ENCODE results near the gene GALNT13.

Gene GALNT13

GRCh38 chr2:154203902-154204301 is 332.2 kb downstream of the GALNT13 start:
- no peaks in the 10 kb centered on the region for H3K27me3 ChIP-seq (ENCODE audit: low read depth, low read length)
- no peak overlapping the region for H2AFZ ChIP-seq (ENCODE audit: low read depth, low read length)
- no peaks in the 10 kb centered on the region for H3K9me3 ChIP-seq (ENCODE audit: insufficient read depth, low read length)
- no peak overlapping the region for H3K4me3 ChIP-seq (ENCODE audit: low read length)
- no peaks in the 10 kb centered on the region for H4K20me1 ChIP-seq (ENCODE audit: insufficient read depth, low read length)
- TF ChIP-seq EZH2phosphoT487 (IDR thresholded peaks at IDR 0.05; ENCODE audit: low read depth) (no peak), CTCF (IDR thresholded peaks at IDR 0.05; ENCODE audit: low read depth, low read length) (no peak)
- no peak overlapping the region for H3K27ac ChIP-seq (ENCODE audit: low read length)
- H3K4me1 ChIP-seq (ENCODE audit: low read length) = no peaks in the 10 kb centered on the region
- no peak overlapping the region for H3K4me2 ChIP-seq (ENCODE audit: low read length)
- H3K79me2 ChIP-seq (ENCODE audit: low read length) = no peaks in the 10 kb centered on the region
- no peaks in the 10 kb centered on the region for H3K36me3 ChIP-seq (replicated peaks; ENCODE audit: low read depth, low read length)
- H3K9ac ChIP-seq (ENCODE audit: low read length) = no peak overlapping the region

GRCh38 chr2:154207288-154208047 is 335.7 kb downstream of the GALNT13 start:
- no peaks in the 10 kb centered on the region for H3K36me3 ChIP-seq (replicated peaks; ENCODE audit: low read depth, low read length)
- H3K27ac ChIP-seq (ENCODE audit: low read length) = no peak overlapping the region
- H3K4me2 ChIP-seq (ENCODE audit: low read length) = no peak overlapping the region
- TF ChIP-seq CTCF (IDR thresholded peaks at IDR 0.05; ENCODE audit: low read depth, low read length) (no peak), EZH2phosphoT487 (IDR thresholded peaks at IDR 0.05; ENCODE audit: low read depth) (no peak)
- H3K4me1 ChIP-seq (ENCODE audit: low read length) = no peaks in the 10 kb centered on the region
- H3K4me3 ChIP-seq (ENCODE audit: low read length) = no peak overlapping the region
- no peak overlapping the region for H2AFZ ChIP-seq (ENCODE audit: low read depth, low read length)
- no peaks in the 10 kb centered on the region for H3K9me3 ChIP-seq (ENCODE audit: insufficient read depth, low read length)
- H3K79me2 ChIP-seq (ENCODE audit: low read length) = no peaks in the 10 kb centered on the region
- H3K9ac ChIP-seq (ENCODE audit: low read length) = no peak overlapping the region
- no peaks in the 10 kb centered on the region for H4K20me1 ChIP-seq (ENCODE audit: insufficient read depth, low read length)
- no peaks in the 10 kb centered on the region for H3K27me3 ChIP-seq (ENCODE audit: low read depth, low read length)

- no peaks in the 10 kb centered on the region for H4K20me1 ChIP-seq (ENCODE audit: insufficient read depth, low read length)
- no peaks in the 10 kb centered on the region for H3K79me2 ChIP-seq (ENCODE audit: low read length)
- no peaks in the 10 kb centered on the region for H3K9me3 ChIP-seq (ENCODE audit: insufficient read depth, low read length)
- H3K36me3 ChIP-seq (replicated peaks; ENCODE audit: low read depth, low read length) = no peaks in the 10 kb centered on the region
- TF ChIP-seq EZH2phosphoT487 (IDR thresholded peaks at IDR 0.05; ENCODE audit: low read depth) = no peak
- no peak for TF ChIP-seq CTCF (IDR thresholded peaks at IDR 0.05; ENCODE audit: low read depth, low read length)
- H3K4me2 ChIP-seq (ENCODE audit: low read length) = no peak overlapping the region
- H3K27me3 ChIP-seq (ENCODE audit: low read depth, low read length) = no peaks in the 10 kb centered on the region
- H3K4me3 ChIP-seq (ENCODE audit: low read length) = no peak overlapping the region
- H2AFZ ChIP-seq (ENCODE audit: low read depth, low read length) = no peak overlapping the region
- H3K9ac ChIP-seq (ENCODE audit: low read length) = no peak overlapping the region
- H3K27ac ChIP-seq (ENCODE audit: low read length) = no peak overlapping the region
- H3K4me1 ChIP-seq (ENCODE audit: low read length) = no peaks in the 10 kb centered on the region
These were observed 352.0 kb downstream of the GALNT13 start for GRCh38 chr2:154223726-154224125.

GRCh38 chr2:154226931-154227330 is 355.2 kb downstream of the GALNT13 start:
- TF ChIP-seq EZH2phosphoT487 (IDR thresholded peaks at IDR 0.05; ENCODE audit: low read depth) (no peak), CTCF (IDR thresholded peaks at IDR 0.05; ENCODE audit: low read depth, low read length) (no peak)
- no peaks in the 10 kb centered on the region for H3K27me3 ChIP-seq (ENCODE audit: low read depth, low read length)

More at GRCh38 chr2:154226931-154227330, 355.2 kb downstream of the GALNT13 start:
- Histone ChIP-seq H3K4me1 (ENCODE audit: low read length) (no peaks in the 10 kb centered on the region), H3K4me3 (ENCODE audit: low read length) (no peak overlapping the region), H3K9ac (ENCODE audit: low read length) (no peak overlapping the region), H3K36me3 (replicated peaks; ENCODE audit: low read depth, low read length) (no peaks in the 10 kb centered on the region), H2AFZ (ENCODE audit: low read depth, low read length) (no peak overlapping the region), H3K4me2 (ENCODE audit: low read length) (no peak overlapping the region), H4K20me1 (ENCODE audit: insufficient read depth, low read length) (no peaks in the 10 kb centered on the region), H3K79me2 (ENCODE audit: low read length) (no peaks in the 10 kb centered on the region), H3K27ac (ENCODE audit: low read length) (no peak overlapping the region), H3K9me3 (ENCODE audit: insufficient read depth, low read length) (no peaks in the 10 kb centered on the region)

All from OCI-LY3 (cell line).